KBM-7 (cell line): ENCODE measurements around the gene SDK2.

Experiments
- DNase-seq: peaks from one replicate; pipeline ENCODE4 v3.0.0-alpha.2; 2015
- in situ Hi-C: fragments of 300-500 bp; cut with MboI; formaldehyde crosslinking; loops from 2 replicates; pipeline ENCODE4 v1.14.3; 2020; ENCODE audit warnings: low sequenced_read_pairs, low pct_unique_long_range_greater_than_20kb, mixed read lengths

SDK2 gene

DNA sequence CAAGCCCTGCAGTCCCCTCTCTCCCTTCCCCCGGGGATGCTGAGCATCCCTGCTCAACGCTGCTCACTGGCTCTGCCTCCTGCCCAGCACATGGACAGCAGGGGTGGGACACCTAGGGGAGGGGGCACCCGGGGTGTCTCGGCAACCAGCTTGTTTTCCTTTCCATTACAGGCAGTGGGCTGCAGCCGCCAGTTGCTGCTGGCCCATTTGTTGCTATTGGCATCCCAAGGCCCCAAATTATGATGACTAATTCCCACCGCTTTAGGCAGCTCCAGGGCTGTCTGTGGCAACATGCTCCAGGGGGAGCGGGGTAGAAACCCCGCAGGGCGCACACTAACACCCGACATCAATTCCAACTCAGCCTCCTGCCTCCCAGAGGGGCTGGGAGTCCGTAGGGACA, 4.9 kb downstream of the SDK2 start:
- in situ Hi-C loops, result no loop called here
- DNase-seq, result no peak

DNA sequence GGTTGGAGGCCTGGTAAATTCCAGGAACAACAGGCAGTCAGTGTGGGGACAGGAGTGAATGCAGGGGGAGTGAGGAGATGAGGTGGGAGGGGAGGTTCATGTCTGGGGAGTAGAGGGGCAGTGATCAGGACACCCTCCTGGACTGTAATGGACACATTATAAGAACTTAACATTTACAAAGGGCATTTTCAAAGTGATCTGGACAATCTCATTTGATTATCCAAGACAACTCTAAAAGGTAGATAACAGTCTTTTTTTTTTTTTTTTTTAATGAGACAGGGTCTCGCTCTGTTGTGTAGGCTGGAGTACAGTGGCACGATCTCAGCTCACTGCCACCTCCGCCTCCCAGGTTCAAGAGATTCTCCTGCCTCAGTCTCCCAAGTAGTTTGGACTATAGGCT, 5.7 kb downstream of the SDK2 start:
- in situ Hi-C loops, result no loop called here
- DNase-seq, result no peak

DNA sequence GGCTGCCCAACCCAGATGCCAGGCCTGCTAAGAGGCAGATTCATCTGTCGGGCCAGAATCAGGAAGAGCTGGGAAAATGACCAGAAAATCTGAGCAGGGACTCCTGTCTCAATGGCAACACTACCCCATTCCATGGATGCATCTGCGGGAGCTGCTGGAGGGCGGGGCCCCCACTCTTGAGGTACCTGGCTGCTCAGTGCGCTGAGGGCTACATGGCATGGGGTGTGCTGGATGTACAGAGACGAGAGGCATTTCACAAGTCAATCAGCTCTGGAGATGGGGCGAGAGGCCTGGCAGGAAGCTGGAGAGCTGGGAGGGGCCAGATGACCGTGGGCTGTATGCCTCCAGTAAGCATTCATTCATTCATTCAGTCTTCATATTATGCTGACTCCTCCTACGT, 6.4 kb downstream of the SDK2 start:
- in situ Hi-C loops, result no loop called here
- DNase-seq, result no peak

DNA sequence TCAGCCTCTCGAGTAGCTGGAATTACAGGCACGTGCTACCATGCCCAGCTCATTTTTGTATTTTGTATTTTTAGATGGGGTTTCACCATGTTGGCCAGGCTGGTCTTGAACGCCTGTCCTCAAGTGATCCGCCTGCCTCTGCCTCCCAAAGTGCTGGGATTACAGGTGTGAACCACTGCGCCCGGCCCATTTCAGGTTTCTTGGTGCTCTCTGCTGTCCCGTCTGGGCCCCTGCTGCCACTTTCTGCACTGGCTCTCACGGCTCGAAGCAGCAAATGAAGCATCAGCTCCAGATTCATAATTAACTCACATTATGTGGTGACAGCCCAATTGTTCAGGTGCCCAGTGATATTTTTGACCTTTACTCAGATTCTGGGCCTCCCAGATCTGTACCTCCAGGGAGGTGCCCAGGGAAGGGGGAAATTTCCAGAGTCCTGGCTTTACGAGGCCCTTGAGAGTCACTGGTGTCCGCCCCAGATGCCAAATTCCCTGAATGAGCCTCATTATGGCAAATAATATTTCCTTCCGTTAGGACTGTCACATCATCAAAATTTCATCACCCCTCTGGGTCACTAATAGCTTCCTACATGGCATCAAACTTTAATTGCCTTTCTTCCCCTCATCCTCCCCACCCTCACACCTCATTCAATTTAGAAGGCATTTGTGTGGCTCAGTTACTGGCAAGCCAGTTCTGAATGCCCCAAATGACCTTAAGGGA, 9.0 kb downstream of the SDK2 start:
- DNase-seq, result no peak
- in situ Hi-C loops, result no loop called here

DNA sequence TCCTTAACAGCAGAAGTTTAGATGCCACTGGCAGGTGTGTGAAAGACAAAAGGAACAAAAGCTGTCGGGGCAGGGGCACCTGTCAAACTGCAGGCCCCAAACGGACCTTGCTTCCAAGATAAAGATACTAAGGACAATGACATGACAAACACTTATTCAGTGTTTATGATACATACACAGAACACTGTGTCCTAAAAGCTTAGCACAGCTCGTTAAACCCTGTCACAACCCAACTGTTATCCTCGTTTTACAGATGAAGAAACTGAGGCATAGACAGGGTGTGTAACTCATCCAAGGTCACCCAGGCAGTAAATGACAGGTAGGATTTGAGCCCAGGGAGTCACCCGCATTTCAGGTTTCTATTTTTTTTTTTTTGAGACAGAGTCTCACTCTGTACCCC, 9.6 kb downstream of the SDK2 start:
- no peak for DNase-seq
- in situ Hi-C loops, result no loop called here

DNA sequence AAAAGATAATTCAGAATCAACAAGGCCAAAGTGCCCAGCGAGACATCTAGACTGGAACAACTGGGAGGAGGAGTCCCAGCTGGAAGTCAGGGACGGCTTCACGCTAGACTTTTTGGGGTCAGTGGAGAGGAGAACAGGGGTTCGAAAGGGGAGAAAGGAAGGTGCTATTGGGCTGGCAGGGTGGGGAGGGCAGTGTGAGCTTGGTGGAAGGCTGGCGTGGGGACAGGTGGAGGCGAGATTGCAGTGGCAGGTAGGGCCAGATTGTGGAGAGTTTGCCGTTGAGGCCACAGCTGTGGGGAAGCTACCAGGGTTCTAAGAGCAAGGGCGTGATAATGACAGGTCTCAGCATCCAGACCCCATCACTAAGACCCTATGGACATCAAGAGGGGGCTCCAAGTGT, 10.5 kb downstream of the SDK2 start:
- DNase-seq, result no peak
- in situ Hi-C loops, result no loop called here

DNA sequence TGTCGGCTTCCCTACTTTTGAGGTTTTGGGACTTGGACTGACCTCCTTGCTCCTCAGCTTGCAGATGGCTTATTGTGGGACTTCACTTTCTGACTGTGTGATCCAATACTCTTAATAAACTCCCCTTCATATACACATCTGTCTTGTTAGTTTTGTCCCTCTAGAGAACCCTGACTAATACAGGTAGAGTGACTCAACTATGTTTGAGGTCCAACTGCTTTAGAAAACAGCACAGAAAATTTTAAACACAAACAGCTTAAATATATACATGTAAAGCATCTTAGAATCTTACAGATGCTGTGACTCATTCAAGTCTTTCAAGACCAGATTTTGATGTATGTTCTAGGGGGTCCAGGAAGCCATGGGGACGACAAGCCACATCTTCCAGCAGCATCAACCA, 11.7 kb downstream of the SDK2 start:
- in situ Hi-C loops, result no loop called here

DNA sequence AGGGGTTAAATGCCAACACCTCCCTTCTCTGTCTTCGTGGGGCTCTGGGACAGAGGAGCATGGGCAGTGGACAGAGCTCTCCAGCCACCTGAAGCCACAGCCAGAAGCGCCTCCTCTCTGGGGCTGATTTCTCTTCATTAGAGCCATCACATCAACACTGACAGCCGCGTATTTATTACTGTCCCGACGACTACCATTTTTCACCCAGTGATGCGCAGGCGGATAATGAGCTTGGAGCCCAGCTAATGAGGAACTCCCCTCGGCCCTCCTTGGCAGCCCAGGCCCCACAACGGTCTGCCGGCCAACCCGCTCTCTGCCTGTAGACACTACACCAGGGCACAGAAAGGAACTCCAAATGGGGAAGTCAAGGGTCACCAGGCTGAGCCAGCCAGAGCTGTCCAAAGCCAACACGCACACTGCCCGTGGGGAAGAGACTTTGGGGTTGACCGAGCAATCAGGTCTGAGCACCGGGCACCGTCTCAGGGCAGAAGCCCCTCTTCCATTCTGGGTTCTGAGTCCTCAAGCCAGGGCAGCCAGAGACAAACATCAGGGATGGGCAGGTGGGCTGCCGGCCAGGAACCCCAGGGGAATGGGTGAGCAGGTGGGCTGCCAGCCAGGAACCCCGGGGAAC, 13.2 kb downstream of the SDK2 start:
- DNase-seq, result no peak
- in situ Hi-C loops, result no loop called here

More for the DNA sequence above, 11.7 kb downstream of the SDK2 start:
- DNase-seq, result no peak

DNA sequence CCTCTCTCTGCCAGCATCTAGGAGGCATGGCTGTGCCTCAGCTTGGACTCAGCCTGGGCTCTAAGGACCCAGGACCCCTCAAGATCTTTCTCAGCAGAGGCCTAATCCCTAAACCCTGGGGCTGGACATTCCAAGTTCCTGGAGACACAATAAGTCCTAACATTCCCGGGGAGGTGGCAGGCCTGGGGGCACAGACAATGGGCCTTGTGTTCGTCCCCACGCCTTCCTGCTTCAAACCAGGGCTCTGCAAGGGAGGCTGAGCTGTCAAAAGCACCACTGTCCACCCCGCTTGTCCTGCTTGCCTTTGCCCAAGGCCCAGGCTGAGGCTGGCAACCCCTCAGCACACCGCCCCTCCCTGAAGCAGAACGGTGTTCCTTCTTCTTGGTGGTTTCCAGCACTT, 13.7 kb downstream of the SDK2 start:
- in situ Hi-C loops, result no loop called here
- DNase-seq, result no peak

DNA sequence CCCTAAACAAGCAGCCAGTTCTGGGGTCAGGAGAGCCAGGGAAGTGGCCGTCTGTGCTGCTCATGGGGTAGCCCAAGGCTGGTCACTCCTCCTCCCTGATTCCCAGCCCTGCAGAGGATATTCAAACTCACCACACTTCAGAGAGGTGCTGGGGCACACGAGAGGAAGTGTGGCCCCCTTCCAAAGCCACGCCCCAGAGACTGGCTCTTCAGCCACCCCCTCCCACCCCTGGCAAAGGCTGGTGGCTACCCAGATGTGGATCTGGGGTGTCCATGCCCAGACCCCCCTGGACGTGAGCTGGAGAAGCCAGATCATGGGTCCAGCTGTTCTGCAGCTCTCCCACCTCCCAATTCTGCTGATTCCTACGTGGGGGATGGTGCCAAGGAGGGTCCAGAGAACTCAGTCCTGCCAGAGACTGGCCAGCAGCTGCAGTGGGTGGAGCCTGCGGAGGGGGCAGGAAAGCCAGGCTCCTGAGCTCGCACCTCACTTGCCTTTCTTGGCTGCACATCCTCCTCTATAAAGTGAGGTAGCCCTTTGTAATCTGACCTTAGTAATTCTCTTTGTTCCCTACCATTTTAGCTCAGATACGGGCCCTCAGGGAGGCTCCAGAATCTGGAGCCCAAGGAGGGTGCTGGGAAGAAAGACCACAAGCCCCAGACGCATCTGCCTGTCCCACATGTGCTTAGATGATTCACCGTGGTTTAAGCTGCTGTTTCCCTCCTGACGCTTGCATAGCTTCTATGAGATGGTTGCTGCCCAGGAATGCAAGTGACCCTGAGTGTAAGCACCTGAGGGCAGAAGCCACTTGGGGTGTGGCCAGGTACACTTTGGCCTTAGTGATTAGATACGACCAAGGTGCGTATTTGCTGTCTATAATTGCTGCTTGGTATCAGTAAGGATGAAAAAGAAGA, 15.3 kb downstream of the SDK2 start:
- in situ Hi-C loops, result no loop called here
- no peak for DNase-seq

DNA sequence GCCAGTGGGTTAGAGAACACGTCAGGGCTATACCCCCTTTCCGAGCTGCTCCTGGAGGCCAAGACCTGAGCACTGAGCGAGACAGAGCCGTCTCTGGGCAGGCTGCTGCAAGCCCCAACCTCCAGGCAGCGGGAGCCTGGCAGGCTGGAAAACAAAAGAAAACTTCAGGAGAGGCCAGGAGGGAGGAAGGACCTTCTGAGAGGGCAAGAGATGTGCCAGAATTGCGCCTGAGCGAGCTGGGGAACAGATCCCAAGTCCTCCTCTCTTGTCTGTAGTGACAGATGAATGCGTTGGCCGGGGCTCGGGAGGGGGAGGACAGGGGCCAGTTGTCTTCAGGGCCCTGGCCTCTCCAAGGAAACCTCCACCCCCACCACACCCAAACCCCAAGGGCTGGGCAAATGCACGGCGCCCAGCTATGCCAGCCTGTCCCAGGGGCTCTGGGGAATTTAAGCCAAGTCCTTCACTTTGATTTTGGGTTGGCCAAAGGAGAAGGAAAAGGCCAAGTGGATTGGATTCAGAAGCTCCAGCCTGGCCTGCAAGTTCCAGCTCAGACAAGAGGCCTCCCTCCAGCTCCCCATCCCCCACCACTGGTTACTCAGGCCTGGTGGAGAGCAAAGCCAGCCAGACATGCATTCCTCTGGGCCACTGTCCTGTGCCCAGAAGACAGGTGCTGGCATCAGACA, 18.1 kb downstream of the SDK2 start:
- in situ Hi-C loops, result no loop called here
- DNase-seq, result no peak

DNA sequence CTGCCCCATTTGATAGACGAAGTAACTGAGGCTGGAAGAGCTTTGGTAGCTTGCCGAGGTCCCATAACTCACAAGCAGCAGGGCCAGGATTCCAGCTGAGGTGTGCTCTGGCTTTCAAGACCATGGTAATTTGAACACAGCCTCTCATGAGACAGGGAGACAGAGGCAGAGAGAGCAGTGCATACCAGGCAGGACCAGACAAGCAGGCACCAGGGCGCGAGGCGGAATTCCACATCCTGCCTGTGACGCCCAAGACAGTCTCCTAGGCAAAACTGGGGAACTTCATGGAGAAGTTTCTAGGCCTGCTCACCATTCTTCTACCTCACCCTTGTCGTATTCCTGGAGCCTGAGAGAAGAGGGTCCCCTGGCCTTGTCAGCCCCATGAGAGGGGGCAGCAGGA, 19.2 kb downstream of the SDK2 start:
- in situ Hi-C loops, result no loop called here
- DNase-seq, result no peak

DNA sequence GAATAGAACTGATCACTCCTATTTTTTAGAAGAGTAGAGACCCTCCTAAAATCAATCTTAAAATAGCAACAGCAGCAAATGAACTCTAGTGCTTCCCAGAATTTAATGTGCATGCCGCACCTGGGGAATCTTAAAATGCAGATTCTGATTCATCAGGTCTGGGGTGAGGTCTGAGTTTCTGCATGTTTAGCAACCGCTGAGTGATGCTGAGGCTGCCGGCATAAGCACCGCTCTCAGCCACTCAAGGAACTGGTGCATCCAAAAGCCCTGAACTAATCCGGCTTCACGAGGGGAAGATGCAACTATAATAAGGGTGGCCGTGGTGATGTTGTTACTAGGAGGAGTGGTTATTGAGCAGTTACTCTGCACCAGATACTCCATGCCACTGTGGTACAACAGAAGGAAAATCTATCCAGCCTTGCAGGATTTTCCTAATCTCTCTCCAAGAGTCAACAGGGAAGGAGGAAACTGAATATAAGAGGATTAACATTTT, 19.7 kb downstream of the SDK2 start:
- in situ Hi-C loops, result no loop called here
- no peak for DNase-seq

DNA sequence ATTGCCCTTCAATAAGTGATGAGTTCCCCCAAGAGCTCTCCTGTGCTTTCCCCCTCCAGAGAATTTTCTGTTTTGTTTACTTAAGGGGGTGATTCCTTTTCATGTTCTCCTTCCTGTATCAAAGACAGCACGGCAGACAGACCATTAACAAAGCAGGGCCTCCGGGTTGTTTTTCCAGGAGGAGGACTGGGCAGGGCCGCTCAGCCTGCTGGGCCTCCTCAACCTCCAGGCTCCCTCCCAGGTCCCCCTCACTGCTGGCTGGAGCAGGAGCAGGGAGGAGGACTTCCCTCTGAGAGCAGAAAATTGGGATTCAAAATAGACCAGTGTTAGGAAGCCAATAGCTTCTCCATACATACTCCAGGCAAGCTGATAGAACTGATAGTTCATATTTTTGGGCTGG, 20.4 kb downstream of the SDK2 start:
- DNase-seq, result no peak
- in situ Hi-C loops, result no loop called here

DNA sequence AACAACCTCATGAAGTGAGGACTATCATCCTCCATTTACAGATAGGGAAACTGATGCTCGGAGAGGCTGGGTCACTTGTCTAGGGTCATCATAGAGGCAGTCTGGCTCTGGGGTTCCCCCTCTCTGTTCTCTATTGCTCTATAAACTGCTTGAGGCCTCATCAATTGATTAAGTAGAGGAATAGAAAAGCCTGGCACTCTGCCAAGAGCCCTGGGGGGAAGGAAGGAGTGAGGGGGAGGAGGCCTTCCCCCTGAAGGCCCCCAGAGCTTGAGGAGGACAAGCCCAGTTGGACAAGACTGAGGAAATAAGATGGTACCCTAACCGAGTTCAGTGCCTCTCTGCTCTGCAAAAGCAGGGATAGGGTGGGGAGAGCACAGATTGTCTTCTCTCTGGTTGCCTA, 21.0 kb downstream of the SDK2 start:
- DNase-seq, result no peak
- in situ Hi-C loops, result no loop called here

DNA sequence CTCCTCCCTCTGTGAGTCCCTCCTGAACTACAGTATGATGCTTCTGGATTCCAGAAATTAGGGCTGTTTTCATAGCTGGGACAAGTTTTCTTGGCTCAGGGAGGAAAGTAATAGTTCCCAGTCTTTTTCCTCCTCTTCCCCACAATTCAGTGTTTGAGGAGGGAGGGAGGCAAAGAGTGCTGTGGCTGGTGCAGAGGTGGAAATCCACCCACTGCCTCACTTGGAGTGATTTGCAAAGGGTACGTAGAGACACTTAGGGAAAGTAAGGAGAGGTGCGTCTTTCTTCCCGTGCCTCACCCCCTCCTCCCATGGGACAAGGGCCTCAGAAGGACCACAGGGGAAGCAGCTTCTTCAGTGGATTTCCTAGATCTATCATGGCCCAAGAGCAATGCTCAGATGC, 21.9 kb downstream of the SDK2 start:
- no peak for DNase-seq
- in situ Hi-C loops, result no loop called here

DNA sequence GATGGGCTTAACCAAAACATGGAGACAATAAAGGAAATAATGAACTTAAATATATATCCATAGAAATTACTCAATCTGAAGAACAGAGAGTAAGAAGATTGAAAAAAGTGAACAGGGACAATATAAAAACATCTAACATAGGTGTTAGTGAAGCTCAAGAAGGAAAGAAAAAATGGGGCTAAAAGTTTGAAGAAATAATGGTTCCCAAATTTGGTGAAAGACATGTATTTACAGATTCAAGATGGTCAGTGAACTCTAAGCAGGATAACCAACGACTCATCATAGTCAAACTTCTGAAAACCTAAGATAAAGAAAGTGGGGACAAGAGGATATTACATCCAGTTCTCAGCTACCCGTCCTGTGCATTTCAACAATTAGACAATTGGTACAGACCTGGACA, 22.6 kb downstream of the SDK2 start:
- DNase-seq, result no peak
- in situ Hi-C loops, result no loop called here

DNA sequence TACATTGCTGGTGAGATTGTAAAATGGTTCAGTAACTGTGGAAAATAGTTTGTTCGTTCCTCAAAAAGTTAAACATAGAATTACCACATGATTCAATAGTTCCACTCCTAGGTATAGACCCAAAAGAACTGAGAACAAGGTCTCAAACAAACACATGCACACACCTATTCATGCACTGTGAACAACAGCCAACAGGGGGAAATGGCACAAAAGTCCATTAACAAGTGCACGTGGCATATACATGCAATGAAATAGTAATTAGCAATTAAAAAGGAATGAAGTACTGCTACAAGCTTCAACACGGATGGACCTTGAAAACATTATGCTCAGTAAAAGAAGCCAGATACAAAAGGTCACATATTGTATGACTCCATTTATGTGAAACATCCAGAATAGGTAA, 23.8 kb downstream of the SDK2 start:
- no peak for DNase-seq
- in situ Hi-C loops, result no loop called here

DNA sequence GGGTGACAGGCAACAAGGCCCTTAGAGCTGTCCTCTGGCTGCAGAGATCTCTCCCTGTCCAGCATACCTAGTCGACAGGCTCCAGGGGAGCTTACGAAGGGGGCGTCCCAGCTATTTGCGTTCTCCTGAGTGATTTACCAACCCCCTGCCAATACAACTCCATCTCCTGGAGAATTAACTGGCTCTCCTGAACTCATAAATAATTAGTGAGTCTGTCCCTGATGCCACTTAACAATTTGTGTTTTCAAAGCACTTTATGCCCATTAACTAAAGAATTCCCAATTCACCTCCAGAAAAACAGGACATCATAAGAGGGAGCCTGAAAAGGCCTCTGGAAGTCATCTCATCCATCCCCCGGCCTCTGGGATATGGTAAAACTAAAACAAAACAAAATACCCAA, 26.7 kb downstream of the SDK2 start:
- no peak for DNase-seq
- in situ Hi-C loops, result no loop called here
